Esophagus muscularis mucosa (tissue), 3 donors: Measurements from ENCODE around the gene BICRA.

Experiments
- CTCF ChIP-seq, 3 experiments: fragments of 200-600 bp in 2 of 3; fragments of 450-650 bp in 1 of 3; sonication (generic) in 2 of 3; IDR thresholded peaks; one replicate each; pipeline ENCODE4 v1.5.1; 2017 to 2019; ENCODE audit warnings: antibody characterized with exemption in 3 of 3, mild to moderate bottlenecking in 2 of 3, moderate library complexity in 1 of 3
- POLR2A ChIP-seq: fragments of 450-650 bp; IDR thresholded peaks from one replicate; pipeline ENCODE4 v1.6.1; 2017; ENCODE audit warnings: antibody characterized with exemption, moderate library complexity, mild to moderate bottlenecking, low read depth
- POLR2AphosphoS5 ChIP-seq, 2 donors: sonication (generic); formaldehyde crosslinking; IDR thresholded peaks; one replicate each; pipeline ENCODE4 v1.6.1; 2017; ENCODE audit warnings: antibody characterized with exemption in 2 of 2

- TF ChIP-seq POLR2A (no peak), CTCF (IDR thresholded peaks at IDR 0.05) (no peak), POLR2AphosphoS5 (IDR thresholded peaks at IDR 0.05) (no peak)
These were observed 111.9 kb downstream of the BICRA start for GRCh38 chr19:47720669-47721422.
